CMK (cell line): Measurements from ENCODE around the gene RARRES1.

Source experiments
- DNase-seq: peaks from one replicate; pipeline ENCODE4 v3.0.0-alpha.2; 2010; ENCODE audit warnings: low read depth

RARRES1 gene

DNA sequence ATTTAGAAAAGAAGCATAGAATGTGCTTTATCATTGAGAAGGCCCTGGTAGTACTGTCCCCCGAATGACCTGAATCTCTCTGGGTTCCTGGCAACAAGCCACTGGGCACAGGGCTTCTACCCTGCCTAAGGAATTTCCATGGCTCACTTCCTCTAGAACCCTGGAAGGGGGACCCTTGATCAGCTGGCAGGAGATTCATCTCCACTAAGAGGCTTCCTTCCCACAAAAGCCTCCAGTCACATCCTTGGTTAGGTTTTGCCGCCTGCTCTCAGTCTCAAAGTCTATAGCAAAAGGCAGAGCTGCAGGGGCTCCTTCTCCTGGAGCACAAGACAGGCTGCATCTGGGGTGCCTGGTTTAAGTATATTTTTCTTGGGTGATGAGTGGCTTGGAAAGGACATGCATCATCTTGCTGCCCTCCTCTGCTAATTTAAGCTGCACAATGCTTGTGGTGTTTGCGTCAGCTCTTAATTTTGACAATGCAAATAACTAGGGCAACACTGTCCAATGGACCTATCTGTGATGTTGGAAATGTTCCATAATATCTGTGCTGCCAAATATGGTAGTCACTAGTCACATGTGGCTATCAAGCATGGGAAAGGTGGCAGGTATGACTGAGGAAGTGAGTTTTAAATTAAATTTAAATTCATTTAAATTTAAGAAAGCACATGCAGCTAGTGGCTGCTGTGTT, 33.4 kb upstream of the RARRES1 start:
- no peak for DNase-seq

DNA sequence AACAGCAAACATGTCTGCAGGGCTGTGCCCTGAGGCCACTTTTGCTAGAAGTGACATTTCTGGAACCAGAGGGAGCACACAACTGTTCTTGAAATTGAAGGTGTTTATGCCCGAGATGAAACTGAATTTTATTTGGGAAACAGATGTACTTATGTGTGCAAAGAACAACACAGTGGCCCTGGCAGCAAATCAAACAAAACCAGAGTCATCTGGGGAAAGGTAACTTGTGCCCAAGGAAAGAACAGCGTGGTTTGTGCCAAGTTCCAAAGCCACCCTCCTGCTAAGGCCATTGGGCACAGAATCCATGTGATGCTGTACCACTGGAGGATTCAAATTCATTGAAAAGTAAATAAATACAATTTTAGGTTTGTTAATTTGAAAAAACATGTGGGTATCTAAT, 31.2 kb upstream of the RARRES1 start:
- no peak for DNase-seq

DNA sequence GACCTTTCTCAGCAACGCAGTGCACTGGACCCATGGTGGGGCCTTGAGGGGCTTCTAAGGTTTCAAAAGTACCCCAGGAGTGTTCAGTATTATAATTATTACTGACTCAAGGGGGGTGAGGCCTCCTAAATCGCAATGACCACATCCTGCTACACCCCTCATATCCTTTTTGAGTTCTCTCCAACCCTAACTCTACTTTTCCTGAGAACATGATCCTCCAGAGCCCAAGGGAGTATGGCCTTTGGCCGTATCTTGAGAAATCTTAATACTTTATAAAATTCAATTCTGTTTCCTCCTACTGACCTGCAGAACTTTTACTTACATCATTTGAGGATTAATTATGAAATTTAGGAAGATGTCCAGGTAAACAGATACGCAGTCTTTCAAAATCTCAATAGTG, 30.4 kb upstream of the RARRES1 start:
- DNase-seq, result no peak

DNA sequence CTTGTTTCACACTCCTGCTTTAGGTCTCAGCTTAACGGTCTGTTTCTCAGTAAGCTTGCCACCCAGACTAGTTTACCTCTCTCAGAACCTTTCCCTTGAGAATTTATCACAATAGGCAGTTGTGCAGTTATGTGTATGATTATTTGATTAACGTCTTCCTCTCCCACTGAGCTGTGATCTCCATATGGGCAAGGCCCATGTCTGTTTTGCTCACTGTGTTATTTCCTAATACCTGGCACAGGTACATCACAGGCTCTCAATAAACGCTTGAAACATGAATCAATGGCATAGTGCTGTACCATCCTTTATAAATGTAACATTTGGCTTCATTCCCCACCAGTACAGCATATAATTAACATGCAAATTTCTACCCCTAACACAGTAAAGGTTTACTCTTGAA, 29.1 kb upstream of the RARRES1 start:
- no peak for DNase-seq

GRCh38 chr3:158755421-158755820, 23.2 kb upstream of the RARRES1 start:
- no peak for DNase-seq

- DNase-seq, result no peak
These were observed 21.6 kb upstream of the RARRES1 start for GRCh38 chr3:158753854-158754253.

GRCh38 chr3:158751316-158751715, 19.1 kb upstream of the RARRES1 start:
- DNase-seq, result no peak

GRCh38 chr3:158750016-158750415, 17.8 kb upstream of the RARRES1 start:
- DNase-seq, result no peak

- DNase-seq, result no peak
These were observed 17.3 kb upstream of the RARRES1 start for GRCh38 chr3:158749526-158749925.

GRCh38 chr3:158748237-158748828, 16.1 kb upstream of the RARRES1 start:
- DNase-seq, result no peak

- DNase-seq, result no peak
These were observed 15.2 kb upstream of the RARRES1 start for GRCh38 chr3:158747417-158747816.

- no peak for DNase-seq
These were observed 13.3 kb upstream of the RARRES1 start for GRCh38 chr3:158745551-158745950.

DNA sequence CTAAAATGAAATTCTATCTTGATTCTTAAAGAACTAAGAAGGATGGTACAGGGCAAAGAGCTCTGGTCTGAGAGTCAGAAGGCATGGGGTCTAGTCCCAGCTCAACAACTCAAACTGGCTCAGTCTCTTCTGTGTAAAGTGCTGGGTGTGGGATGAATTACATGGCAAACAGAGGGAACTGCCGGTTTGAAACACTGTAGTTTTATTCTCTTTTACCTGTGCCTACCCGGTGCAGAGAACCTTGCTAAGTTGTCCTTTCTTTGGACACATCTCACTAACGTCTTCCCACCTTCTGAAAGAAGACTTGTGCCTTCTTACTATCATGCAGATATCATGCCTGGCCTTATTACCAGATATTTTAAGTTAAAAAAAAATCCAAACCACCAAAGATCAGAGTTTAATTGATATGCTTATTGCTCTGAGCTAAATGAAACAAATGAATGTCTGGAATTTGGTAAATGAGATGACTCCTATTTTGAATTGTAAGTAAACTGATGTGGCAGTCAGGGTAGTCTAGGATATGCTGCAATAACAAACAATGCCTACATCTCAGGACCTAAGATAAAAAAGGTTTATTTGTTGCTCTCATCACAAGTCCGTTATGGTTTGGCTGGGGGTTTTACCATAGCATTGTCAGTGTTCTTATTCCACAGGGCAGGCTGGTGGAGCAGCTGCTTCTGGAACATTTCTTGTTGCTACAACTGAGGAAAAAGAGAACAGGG, 12.5 kb upstream of the RARRES1 start:
- no peak for DNase-seq

- peak; percentile 64 for DNase-seq
These were observed 11.7 kb upstream of the RARRES1 start for GRCh38 chr3:158743664-158744566.

DNA sequence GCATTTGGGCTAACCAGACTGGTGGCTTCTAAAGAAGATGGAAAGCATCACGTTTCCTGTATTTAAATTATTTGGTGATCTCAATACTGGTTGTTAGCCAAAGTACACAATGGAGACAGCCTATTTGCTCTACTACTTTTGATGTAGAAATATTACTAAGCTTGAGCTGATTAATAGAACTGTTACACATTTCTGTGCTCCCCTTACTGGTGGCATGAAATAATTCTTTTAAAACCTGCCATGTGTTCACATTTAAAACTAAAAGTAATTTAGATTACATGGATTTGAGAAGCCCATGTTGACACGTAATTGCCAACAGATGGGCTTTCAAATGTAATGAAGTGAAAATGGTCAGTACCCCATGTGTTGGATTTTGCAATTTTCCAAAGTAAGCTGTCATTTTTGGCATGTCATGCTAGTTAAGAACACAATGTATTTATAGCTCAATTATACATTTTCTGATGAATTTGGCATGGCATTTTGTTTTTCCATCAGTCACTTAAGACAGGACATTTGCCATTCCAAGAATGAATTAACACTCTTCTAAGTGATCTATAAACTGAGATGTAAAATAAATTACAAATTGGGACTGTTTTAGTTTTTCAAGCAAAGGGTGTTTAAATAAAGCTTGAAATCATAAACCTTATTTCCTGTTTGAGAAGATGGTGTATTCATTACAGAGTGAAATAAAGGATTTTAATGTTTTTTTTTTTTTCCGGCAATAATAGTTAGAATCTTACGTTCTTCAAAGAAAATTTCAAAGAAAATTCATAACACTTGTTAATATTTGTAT, 10.8 kb upstream of the RARRES1 start:
- no peak for DNase-seq

DNA sequence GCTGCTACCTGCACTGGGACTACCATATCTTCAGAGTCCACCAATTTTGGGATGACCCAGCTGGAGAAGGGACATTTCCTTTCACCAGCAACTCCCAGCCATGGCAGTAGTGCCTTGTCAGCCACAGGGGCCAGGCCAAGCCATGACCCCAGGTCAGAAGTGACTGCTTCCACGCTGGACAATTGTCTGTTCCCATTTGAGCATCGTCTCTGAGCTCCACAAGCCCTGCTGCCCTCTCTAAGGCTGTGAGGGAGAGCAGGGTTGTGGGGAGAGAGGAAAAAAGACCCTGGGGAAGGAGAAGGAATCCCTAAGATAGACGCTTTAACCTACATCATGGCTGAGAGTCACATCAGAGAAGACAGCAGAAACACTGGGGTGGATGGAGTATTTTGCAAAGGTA, 7.4 kb upstream of the RARRES1 start:
- DNase-seq, result no peak

- no peak for DNase-seq
These were observed 6.8 kb upstream of the RARRES1 start for GRCh38 chr3:158739078-158739477.

GRCh38 chr3:158738653-158739052, 6.4 kb upstream of the RARRES1 start:
- no peak for DNase-seq

GRCh38 chr3:158737976-158738615, 5.8 kb upstream of the RARRES1 start:
- no peak for DNase-seq

DNA sequence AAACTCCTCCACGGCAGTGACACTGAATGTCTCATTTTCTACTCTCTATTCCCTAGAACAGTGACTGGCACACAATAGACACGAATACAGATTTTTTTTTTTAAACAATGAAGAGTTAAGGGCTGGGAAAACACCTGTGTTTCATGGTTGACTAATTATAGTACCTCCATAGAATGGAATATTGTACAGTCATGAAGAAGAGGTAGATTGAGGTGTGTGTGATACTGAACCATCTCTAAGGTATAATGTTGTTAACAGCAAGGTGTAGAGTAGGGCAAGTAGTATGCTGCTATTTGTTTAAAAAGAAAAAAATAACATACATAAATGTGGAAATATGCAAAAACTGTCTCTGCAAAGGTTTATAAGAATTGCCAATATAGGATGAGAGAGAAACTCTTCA, 5.2 kb upstream of the RARRES1 start:
- no peak for DNase-seq
